Lung microvascular endothelial cell (primary cell): ENCODE results near the gene COL4A3. TPM values are rescaled to one million over a fixed set of nuclear protein-coding genes. Genes with fewer than 3 reads are reported as not detected.
A peak's percentile ranks its signal among the peaks of the same experiment; 100 is the strongest.
"Not testable (repeated sequence)": the region's sequence is repeated elsewhere in the genome, so short reads cannot be mapped to it uniquely, and the experiment has no call there.

ENCODE experiments used
- DNase-seq, 2 donors: peaks; one replicate each; pipeline versions ENCODE4 v3.0.0 to v3.0.0-alpha.2; 2010; ENCODE audit warnings: low read depth in 2 of 2
- total RNA-seq: library from RNA; depleted of rRNA; stranded (reverse); fragments of >200 nt; gene quantifications from 2 replicates; pipeline ENCODE4 v1.2.1, GENCODE V29; 2014

COL4A3 gene
- total RNA-seq, 1 donor from 2014 or later, result not detected

DNA sequence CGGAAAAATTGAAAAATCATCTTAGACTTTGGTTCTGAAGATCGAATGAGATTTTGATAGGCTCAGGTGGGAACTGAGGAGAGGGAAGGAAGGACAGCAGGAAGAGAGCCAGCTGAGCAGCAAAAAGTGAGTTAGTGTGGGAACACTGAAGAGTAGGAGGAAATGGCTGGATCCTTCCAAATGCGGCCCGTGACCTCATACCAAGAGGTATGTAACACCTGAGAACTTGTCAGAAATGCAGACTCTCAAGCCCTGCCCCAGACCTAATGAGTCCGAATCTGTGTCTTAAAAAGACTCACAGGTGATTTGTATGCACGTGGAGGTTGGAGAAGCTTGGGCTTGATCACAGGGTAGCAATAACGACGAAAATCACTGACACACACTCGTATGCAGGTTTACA, 42.0 kb downstream of the COL4A3 start:
- DNase-seq, result no peak

DNA sequence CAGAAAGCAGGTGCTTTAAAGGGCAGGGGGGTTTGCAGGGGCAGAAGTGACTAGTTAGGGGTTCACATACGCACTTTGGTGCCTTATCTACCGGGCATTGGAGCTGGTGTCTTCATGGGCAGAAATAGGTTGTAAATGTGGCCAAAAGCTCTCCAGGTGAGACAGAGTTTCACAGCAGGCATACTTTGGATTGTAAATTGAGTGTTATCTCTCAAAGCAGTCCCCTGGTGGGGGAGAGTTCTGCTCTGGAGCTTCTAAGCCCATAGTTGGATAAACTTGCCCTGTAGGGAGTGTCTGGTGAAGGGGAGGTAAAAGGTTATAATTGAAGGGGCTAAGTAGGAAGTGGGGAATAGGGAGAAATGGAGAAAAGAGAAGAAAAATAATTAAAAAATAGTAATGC, 43.1 kb downstream of the COL4A3 start:
- no peak for DNase-seq

DNA sequence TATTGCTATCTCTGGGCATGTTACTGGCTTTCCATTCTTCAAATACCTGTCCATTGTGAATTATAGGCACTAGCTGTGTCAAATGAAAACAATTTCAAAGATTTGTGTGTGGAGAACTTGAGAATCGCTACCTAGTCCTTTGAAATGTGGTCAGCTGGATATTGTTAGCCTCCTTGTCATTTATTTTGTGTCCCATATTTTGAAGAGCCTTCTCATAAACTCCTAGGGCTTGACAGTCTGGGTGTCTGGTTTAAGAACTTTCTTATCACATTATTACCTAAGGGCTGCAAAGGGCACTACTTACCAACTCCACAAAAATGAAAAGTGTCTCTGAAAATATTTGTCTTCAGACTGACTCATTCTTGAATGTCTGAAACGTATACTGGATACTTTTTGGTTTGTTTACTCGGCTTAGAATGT, 50.2 kb downstream of the COL4A3 start:
- DNase-seq, result no peak

DNA sequence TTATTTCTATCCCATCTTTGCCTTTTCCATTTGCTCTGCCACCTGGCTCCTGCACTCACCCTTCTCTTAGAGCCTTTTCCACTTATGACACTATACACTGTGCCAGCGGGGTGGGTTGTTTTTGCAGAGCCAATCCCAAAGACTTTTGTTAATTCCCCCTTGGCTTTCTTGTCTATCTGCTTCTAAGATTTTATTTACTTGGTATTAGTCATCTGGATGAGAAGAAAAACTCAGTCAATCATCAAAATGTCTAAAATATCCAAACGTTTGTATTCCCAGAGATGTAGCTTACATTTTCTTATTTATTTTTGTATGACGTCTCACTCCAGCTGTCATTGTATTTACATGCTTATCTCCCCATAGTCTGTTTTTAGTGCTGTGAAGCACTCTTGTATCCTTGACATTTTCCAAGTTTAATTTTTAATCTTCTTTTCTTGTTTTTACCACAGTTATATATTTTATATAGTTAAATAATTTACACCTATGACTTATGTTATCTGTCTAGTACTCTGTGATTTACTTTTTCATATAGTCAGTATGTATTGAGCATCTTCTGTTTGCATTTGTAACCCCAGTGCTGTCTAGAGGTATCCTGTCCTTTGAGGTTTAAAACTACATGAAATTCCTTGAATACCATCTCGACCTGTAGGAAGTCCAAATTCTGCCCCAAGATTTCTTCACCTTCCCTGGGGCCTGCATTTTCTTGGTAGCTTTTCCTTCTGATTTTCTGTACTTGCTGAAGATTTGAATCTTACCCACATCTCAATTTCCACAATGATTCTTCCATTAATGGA, 55.1 kb downstream of the COL4A3 start:
- no peak for DNase-seq

DNA sequence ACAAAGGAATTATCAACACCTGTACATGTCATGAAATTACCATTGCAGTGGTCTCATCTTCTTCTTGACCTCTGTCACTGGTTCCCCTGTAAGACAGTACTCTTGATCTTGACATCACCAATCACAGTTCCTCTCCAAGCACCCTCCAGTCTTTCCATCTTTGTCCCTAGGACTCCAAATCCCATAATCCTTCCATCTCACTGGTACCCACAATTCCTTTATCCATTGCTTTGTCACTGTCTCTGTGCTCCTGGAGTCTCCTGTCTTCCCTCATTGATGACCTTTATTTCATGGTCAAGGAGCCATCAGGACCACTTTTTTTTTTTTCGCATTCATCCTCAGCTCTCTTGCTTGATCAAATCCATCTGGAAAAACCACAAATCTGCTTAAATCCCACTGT, 56.7 kb downstream of the COL4A3 start:
- no peak for DNase-seq

DNA sequence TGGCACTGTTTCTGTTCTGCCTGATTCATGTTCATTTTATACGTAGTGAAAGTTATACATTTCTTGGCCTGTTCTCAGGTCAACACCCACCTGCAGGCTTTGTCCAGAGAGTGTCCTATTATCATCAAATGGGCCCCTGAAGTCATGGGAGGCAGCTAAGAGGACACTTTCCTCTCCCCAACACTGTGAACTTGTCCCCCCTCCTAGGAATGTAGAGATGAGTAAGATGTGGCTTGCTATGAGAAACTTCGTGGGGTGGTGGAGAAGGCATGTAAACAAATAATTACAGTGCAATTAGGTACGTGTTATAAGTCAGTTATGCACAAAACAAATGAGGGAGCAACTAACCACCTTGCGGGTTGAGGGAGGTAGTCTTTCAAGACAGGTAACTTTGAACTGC, 57.9 kb downstream of the COL4A3 start:
- DNase-seq, result no peak

DNA sequence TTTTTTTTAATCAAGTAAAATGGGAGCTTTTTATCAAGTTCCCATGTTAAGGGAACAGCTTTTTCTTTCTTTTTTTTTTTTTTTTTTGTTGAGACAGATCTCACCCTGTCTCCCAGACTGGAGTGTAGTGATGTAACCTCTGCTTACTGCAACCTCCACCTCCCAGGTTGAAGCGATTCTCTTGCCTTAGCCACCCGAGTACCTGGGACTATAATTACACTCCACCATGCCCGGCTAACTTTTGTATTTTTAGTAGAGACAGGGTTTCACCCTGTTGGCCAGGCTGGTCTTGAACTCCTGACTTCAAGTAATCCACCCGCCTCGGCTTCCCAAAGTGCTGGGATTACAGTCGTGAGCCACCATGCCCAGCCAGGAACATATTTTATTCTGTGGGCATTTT, 61.2 kb downstream of the COL4A3 start:
- DNase-seq, result not testable (repeated sequence)

DNA sequence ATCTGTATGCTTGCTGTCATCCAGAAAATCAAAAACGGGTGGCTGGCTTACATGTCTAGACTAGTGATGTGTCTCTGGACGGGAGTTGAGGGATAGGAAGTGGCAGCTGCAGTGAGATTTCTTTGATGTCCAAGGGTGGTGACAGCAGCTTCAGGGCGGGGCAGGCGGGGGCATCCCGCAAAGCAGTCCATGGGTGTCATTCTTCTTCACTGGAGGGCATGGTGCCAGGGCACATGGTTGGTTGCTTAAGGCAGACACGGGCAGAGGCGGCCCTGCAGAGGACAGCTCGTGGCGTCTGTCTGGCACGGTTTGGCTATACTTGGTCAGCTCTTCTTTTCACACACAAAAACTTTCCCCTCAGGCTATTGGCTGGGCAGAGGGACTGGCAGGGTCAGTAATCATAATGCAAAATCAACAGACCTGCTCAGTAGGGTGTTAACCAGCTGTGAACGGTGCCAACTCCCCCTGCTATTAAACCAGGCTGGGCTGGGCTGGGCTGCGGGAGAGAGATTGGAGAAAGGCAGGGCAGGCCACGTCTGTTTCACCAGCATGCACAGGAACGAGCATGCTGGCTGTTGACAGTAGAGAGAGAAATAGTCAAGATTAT, 63.7 kb downstream of the COL4A3 start:
- DNase-seq, result no peak

DNA sequence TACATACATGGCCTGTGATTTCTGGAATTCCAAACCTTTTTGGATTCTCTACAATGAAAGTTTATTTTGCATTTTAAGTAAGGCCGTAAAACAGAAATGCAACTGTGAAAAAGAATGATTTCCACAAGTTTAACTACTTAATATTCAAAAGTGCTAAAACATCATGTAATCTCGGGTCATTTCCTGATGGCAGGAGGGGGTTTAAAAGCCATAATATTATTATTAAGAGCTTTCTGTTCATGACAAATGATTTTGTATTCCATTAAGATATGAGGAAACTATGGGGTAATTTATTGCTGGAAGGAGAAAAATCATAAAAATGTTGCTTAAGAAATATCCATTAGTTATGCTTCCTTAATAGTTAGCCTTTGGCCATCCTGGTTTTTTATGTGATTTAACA, 65.7 kb downstream of the COL4A3 start:
- DNase-seq, result no peak

DNA sequence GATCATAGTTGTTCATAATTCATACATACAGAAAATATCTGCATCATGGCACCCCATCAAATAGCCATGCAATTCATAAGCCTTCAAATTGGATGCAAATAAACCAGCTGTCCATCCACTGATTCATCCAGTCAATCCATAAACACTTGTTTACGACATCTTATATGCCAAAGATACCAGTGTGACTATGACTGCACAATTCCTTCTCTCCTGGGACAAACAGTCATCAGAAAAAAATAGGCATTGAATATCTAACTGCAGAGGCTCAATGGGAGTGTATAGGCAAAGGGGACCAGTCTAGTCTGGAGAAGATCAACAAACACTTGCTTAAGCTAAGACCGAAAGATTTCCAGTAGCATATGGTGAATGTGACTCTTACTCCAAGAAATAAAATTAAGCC, 70.0 kb downstream of the COL4A3 start:
- no peak for DNase-seq

DNA sequence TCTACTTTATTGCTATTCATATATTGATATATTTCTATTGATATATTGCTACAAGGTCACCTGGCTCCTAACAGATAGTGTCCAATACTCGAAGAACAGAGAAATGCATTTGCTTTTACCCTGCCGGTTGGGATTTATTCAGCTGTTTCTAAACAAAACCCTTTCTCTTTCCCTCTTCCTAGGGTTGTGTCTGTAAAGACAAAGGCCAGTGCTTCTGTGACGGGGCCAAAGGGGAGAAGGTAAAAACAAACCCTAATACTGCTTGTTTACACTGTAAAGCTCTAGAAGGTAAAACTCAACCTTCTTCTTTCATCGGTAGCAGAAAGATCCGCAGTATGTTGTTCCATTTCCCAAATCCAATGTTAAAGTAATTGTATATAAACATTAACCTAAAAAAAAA, 73.4 kb downstream of the COL4A3 start:
- no peak for DNase-seq

DNA sequence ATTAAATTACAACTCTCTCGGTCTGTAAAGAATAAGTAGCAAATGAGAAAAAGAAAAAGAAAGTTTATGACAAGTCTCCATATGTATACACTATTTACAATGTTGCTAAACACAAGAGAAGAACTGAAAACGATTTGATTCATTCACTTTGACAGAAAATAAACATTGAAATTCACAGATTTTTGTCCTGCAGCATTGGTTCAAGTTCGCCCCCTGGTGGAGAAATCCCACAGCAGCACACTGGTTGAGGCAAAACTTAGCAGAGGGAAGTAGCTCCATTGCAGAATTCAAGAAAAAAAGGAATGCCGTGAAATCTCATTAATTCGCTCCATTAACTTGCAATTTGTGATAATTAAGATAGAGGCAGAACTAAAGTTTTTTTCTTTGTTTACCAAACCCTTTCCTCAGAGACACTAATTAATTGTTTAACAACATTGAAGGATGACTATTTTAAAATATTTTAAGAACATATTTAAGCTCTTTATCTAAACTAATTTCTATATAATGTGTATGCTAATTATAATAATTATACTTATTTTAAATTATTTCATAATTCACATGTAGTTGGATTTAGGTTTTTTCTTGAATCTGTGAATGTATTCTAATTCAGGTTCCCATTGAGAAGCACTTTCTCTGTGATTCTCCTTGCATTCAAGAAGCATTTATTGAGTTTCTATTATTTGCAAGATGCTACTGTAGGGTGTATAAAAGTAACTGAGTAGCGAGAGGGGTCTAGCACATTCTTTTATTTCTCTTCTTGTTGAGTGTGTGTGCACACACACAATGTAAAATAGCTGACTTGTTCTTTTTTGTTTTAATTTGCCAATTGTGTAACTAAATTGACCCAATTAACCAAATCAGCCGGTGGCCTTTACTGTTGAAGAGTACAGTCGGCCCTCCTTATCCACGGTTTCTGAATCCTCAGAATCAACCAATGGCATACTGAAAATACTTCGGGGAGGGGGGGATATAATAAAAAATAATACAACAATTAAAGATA, 74.1 kb downstream of the COL4A3 start:
- peak; percentile 66 to 77 for DNase-seq

DNA sequence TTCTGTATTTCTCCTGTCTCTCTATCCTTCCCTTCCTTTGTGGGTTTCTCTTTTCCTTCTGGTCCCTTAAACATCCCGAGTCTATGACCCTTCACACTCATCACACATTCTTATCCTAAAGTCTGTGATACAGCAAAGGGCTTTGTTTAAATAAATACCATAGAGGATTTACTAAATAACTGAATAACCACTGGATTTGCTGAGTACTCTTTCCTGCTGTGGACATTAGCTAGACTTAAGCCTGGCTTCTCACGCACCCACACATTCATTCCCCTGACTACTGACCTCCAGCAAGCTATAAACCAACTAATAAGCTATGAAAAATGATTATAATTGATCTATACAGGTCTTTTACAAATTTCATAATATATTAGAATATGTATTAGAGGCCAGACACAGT, 76.6 kb downstream of the COL4A3 start:
- no peak for DNase-seq

DNA sequence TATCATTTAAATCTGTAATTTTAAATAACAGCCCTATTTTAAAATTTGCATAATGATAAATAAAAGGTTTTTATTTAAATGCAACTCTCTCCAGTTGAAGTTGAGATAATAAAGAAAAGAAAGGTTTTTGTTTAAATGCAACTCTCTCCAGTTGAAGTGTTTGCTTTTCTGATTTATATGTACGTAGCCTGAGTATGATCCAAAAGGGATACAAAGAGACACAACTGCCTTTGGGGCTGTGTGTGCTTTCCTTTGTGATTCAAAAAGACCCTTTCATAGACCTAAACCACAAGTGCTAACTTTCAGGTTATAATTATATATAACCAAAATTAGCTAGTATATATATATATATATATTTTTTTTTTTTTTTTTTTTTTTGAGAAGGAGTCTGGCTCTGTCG, 84.5 kb downstream of the COL4A3 start:
- no peak for DNase-seq

DNA sequence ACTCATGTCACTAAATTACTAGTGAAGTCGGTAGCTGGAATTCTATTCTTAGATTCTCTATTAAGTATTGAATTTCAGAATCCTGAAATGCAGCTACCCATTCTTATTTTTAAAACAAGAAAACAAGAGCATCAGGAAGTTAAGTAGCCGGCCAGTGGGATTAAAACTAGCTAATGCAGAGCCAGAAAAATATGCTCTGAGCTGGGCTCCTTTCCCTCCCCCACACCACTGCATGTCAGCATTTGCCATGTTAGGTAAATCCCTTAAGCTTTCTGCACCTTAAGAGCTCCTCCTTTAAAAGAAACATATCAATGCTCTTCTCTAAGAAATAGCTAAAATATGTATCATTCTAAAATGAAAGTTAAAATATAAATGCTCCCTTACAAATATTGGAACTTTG, 88.4 kb downstream of the COL4A3 start:
- no peak for DNase-seq

DNA sequence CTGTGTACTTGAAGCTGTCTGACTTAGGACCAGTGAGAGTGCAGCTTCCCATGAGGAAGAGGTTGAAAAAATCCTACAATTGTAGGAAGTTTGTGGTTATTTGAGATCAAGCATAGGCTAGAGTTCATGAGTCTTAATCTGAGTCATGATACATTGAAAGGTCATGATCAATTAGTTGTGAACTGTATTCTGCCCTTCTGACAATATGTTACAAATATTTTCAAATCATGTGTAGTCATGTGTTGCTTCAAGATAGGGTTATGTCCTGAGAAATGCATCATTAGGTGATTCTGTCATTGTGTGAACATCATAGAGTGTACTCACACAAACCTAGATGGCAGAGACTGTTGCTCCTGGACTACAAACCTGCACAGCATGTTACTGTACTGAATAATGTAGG, 92.2 kb downstream of the COL4A3 start:
- no peak for DNase-seq

DNA sequence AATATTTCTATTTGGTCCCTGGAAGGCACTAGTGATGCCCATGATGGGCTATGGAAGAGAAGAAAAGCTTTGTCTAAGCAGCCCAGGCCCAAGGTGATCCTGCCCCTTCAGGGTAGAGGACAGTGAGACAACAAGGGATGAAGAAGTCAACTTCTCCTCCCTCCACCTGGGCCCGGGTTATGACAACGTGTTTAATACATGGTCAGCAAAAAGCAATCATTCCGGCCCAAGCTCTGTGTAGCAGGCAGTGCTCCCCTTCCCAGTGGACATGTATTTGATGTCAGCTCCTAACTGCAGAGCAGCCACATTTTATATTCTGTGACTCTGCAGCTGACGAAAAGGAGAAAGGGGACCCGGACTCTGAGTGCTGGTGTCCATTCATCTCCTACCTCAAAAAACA, 93.4 kb downstream of the COL4A3 start:
- DNase-seq, result no peak

DNA sequence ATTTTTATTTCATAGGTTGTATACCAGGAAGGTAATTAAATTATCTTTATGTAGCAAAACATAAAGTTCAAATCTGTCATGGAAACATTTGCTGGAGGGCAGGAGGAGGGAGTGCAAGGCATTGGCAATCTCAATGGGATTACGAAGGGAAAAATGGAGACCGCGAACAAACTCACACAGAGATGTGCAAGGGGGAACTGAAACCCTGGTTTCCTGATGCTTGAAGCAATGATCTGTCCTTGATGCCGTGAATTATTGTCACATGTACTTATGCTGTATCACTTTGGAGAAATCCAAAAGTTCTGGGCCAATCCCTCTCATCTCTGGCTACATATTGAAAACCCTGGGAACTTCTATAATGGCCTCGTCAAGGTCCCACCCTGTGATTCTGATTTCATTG, 95.6 kb downstream of the COL4A3 start:
- DNase-seq, result no peak

DNA sequence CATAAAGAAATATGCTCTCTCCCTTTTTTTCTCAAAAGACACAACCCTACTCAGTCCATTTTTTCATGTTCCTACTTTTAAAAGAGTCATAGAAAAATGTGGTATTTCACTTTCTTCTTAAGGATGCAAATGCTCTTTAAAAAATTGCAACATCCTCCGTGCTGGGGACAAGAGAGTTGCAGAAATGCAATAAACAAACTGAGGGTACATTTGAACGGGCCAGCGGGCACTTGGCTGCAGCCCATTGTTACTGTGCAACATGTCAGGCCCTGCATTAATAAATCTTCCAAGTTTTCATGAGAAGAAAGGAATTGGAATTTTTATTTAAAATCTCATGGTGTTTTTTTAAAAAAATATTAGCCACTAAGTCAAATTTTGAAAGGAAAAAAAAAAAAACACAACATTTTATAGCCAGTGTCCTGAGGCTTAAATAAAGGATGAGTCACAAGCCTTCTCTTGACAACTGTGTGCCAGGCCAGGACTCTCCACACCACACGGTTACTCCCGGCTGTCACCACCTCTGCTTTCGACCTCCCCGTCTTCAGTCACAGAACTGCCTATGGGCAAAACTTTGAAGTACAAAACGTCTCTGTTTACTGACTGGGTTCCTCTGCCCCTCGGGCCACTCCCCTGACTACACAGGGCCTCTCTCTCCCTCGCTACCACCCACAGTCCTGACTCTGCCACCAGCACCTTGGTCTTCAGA, 103.1 kb downstream of the COL4A3 start:
- no peak for DNase-seq

DNA sequence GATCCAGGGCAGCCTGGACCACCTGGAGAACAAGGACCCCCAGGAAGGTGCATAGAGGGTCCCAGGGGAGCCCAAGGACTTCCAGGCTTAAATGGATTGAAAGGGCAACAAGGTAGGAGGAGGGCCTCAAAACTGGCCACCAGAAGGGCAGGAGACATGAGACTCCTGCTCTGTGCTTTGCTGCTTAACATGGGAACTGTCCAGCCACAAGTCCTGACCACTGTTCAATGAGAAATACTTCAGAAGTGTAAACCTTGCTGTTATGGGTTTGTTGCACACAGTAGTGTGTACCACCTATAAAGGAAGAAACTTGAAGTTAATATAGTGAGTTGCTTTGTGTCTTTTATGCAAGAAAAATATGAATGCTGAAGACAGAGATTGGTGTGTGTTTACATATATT, 116.5 kb downstream of the COL4A3 start:
- DNase-seq, result peak in 1 of 2 donors; percentile 5

DNA sequence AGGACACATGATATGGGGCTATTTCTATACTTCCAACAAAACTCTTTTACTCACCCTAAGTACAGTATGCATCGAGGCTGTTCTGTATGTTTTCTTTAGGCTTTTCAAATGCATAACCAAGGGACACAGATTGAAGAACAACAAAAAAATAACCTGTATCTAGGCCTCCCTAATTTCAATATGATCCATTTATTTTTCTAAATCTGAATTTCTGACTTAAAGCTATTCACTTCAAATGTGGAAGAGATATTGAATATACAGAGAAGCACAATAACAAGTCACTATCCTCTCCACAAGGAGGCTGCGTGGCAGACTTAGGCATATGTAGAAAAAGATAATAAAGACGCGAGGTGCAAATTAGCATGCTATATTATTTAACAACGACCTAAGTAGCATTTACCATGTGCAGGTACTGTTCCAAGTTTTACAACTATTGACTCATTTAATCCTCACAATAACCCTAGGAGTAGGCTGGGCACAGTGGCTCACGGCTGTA, 121.4 kb downstream of the COL4A3 start:
- DNase-seq, result no peak
